Measurements from ENCODE around the gene MKRN3.

DNA sequence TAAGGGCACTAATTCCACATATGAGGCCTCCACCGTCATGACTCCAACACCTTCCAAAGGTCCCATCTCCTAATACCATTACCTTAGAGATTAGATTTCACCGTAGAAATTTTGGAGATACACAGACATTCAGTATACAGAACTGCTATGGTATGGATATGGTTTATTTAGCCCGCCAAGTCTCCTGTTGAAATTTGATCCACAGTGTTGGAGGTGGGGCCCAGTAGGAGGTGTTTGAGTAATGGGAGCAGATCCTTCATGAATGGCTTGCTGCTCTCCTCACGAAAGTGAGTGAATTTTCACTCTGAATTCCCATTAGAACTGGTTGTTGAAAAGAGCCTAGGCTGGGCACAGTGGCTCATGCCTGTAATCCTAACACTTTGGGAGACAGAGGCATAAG, 7.4 kb downstream of the MKRN3 start:
- no peak for TF ChIP-seq EZH2 (IDR thresholded peaks at IDR 0.05; ENCODE audit: borderline replicate concordance, low read depth, low read length, severe bottlenecking)
- TF ChIP-seq POLR2A (IDR thresholded peaks at IDR 0.05; ENCODE audit: low read depth, low read length), result no peak
- TF ChIP-seq, protein P1, sequence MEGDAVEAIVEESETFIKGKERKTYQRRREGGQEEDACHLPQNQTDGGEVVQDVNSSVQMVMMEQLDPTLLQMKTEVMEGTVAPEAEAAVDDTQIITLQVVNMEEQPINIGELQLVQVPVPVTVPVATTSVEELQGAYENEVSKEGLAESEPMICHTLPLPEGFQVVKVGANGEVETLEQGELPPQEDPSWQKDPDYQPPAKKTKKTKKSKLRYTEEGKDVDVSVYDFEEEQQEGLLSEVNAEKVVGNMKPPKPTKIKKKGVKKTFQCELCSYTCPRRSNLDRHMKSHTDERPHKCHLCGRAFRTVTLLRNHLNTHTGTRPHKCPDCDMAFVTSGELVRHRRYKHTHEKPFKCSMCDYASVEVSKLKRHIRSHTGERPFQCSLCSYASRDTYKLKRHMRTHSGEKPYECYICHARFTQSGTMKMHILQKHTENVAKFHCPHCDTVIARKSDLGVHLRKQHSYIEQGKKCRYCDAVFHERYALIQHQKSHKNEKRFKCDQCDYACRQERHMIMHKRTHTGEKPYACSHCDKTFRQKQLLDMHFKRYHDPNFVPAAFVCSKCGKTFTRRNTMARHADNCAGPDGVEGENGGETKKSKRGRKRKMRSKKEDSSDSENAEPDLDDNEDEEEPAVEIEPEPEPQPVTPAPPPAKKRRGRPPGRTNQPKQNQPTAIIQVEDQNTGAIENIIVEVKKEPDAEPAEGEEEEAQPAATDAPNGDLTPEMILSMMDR (IDR thresholded peaks at IDR 0.05; ENCODE audit: extremely low read depth in 1 of 2, insufficient read depth in 1 of 2, low read depth in 1 of 2, low read length in 2 of 2), result no peak
- no peak for TF ChIP-seq POLR2AphosphoS5 (IDR thresholded peaks at IDR 0.05; ENCODE audit: insufficient read depth, low read depth, low read length)
- no peak for TF ChIP-seq MYC (IDR thresholded peaks at IDR 0.05; ENCODE audit: low read depth, low read length)

Data from endothelial cell of umbilical vein (primary cell).